ACHN (cell line): Measurements from ENCODE around the gene RASL11B.

Experiments
- DNase-seq: peaks from one replicate; pipeline ENCODE4 v3.0.0-alpha.2; 2015
- in situ Hi-C: cut with HindIII; loops from 2 replicates; pipeline ENCODE4 v1.10.0; 2017; ENCODE audit warnings: low sequenced_read_pairs, low pct_ligation_motif_present, low pct_unique_long_range_greater_than_20kb

Gene RASL11B

GRCh38 chr4:52867163-52867562 is 5.0 kb downstream of the RASL11B start:
- in situ Hi-C loops, result no loop called here
- DNase-seq, result no peak

DNA sequence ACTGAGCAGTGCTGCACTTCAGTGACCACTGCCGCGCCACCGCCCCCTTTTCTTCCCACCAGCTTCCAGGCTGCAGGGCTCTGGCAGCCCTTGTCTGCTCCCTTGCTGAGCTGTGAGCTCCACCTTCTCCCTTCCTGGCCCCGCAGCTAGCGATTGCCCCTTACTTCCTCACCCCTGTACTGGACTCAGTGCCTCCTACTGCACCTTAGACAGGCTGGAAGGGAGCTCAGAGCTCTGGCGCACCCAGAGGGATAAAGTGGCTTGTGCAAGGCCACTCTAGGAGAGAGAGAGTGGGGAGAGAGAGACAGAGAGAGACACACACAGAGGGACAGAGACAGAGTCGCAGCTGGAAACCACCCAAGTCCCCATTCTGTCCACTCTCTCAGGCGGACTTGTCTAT is 6.0 kb downstream of the RASL11B start:
- in situ Hi-C loops, result no loop called here
- no peak for DNase-seq

DNA sequence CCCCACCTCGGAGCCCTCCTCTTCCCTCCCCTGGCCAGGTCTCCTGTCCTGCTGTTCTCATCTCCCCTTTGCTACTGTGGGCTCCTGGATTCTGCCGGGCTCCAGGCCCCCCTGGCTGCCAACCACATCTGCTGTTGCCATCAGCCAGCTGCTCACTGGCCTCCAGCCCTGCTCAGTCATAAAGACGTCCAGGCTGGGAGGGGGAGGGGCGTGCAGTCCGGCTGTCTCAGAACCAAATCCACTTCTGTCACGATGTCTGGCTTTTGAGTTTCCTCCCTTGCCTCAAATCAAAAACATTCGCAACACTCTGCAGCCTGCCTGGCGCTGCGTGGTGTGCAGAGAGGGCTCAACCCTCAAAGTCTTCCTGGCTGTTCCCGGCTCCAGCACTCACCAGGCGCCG is 7.1 kb downstream of the RASL11B start:
- no peak for DNase-seq
- in situ Hi-C loops, result no loop called here

DNA sequence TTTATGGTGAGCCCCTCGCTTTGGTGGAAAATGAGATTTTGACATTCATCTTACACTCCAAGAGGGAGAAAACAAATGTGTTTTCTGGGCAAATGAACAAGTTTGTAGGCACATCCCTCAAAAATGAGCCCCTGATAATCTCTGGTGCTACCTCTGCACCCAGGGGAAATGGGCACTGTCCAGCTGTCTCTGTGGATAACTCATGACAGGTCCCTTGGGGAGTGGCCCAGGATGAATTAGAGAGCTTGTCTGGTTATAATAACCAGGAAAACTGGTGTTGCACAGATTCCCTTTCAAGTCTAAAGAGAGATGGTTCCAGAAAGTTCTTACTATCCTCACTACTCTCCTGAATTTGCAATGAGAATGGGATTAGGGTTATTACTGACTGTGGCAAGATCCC is 7.5 kb downstream of the RASL11B start:
- in situ Hi-C loops, result no loop called here
- DNase-seq, result no peak

DNA sequence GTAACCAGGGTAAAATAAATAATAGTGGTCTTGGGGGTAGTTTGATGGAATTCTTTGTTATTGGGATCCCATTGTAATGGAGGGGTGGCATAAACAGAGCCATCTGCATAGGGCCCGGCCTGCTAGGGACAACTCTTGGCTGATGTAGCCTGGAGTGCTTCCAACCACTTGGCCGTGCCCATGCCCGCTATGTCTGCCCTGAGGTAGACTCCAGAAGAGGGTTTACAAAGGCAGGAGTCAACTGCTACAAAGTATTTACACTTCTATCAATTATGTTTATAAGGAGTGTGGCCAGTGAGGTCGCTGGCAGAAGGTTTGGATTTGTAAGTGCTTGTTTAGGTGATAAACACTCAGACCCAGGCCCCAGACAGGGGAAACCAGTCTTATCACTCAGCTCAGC is 8.1 kb downstream of the RASL11B start:
- no peak for DNase-seq
- in situ Hi-C loops, result no loop called here

- in situ Hi-C loops, result no loop called here
Measured at GRCh38 chr4:52873191-52873590, 11.1 kb downstream of the RASL11B start.

DNA sequence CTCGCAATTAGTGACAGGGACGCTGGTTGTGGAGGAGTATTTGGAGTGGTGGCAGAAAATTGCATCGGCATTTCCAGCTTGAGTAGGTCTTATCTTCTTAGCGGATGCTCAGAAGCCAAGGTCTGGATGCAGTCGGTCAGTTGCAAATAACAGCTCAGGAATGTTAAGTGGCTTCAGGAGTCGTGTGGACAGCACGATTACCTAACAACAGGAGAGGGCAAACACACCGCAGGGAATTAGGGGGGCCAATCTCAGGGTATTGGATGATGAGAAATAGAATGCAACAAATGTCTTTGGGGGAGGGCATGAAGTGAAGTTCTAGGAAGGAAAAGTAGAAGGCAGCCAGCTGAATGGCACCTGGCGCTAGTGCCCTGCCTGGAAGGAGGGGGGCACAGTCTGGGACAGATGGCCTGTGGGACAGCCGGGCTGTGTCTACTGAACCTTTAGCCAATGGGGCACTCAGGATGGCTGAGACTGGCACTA is 11.8 kb downstream of the RASL11B start:
- in situ Hi-C loops, result no loop called here
- no peak for DNase-seq

More at GRCh38 chr4:52873191-52873590, 11.1 kb downstream of the RASL11B start:
- no peak for DNase-seq

- DNase-seq, result no peak
- in situ Hi-C loops, result no loop called here
Measured at GRCh38 chr4:52874948-52875347, 12.8 kb downstream of the RASL11B start.

DNA sequence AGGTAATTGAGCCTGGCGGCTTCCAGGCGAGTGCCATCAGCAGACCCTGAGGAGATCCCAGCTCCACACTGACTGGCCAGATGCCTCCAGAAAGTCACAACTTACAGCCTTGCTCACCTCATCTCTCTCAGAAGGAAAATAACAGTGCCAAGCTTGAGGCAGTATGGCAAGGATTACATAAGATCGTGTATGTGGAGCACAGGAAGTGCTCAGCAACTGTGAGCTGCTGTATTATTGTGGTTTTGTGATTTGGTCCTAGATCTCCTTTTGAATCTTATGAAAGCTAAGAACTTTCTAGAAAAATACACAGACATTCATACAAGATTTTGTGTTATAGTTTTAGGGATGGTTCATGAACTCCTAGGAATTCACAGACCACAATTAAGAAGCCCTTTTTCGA is 14.0 kb downstream of the RASL11B start:
- in situ Hi-C loops, result no loop called here
- DNase-seq, result no peak

DNA sequence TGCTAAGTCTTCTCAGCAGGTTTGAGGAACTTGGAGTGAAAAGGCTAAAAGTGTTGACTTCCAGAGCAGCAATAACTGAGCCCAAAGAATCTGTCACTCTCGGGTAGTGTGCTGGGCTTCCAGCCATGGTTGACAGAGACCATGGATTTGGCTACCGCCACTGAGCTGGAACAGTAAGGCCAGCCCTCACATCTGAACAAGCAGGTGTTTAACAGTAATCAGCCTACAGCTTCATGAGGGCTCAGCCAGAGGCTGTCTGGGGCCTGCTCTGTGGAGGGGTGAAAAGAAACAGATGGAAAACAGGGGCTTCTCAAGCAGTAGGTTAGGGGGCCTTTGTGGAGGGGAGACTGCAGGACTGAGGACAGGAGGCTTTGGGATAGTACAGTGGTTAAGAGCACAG is 14.9 kb downstream of the RASL11B start:
- in situ Hi-C loops, result no loop called here
- DNase-seq, result no peak

GRCh38 chr4:52877694-52878093 is 15.6 kb downstream of the RASL11B start:
- in situ Hi-C loops, result no loop called here
- DNase-seq, result no peak

DNA sequence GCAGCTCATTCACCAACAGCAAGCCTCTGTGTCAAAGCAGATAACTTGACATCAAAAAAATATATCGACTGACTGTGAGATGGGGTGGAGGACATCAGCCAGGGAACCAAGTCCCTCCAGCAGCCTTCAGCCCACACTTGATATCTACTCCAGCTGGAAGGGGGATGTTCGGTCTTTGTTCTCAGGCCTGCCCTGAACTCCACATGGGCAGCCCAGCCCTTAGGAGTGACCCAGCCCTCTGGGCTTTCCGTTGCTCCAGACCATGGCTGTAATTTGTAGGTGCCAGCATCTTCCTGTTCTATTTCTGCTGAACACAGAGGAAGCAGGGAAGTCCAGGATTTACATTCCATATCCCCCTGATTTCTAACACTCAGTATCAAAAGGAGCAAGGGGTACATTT is 17.4 kb downstream of the RASL11B start:
- DNase-seq, result no peak
- in situ Hi-C loops, result no loop called here

GRCh38 chr4:52880994-52881393 is 18.9 kb downstream of the RASL11B start:
- no peak for DNase-seq

DNA sequence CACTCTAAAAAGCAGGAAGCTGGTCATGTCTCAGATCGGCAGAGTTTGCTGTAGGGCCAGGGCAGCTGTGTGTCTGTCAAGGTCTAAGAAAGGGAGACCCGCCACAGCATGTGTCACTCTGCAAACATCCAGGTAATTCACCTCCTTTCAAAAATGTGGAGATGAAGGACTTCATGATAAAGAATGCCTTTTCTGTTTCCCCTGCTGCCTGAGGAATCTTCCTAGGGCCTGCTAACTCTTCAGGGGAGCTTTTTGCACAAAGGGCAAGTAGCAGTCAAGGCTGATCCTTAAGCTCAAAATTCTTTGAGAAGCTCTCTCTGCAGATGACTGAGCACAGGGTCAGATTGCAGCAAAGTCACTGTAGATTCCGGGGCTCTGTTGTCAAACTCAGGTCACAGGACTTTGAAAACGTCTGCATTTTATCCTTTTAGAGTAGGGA is 21.1 kb downstream of the RASL11B start:
- no peak for DNase-seq
- in situ Hi-C loops, result no loop called here

More at GRCh38 chr4:52880994-52881393, 18.9 kb downstream of the RASL11B start:
- in situ Hi-C loops, result no loop called here

DNA sequence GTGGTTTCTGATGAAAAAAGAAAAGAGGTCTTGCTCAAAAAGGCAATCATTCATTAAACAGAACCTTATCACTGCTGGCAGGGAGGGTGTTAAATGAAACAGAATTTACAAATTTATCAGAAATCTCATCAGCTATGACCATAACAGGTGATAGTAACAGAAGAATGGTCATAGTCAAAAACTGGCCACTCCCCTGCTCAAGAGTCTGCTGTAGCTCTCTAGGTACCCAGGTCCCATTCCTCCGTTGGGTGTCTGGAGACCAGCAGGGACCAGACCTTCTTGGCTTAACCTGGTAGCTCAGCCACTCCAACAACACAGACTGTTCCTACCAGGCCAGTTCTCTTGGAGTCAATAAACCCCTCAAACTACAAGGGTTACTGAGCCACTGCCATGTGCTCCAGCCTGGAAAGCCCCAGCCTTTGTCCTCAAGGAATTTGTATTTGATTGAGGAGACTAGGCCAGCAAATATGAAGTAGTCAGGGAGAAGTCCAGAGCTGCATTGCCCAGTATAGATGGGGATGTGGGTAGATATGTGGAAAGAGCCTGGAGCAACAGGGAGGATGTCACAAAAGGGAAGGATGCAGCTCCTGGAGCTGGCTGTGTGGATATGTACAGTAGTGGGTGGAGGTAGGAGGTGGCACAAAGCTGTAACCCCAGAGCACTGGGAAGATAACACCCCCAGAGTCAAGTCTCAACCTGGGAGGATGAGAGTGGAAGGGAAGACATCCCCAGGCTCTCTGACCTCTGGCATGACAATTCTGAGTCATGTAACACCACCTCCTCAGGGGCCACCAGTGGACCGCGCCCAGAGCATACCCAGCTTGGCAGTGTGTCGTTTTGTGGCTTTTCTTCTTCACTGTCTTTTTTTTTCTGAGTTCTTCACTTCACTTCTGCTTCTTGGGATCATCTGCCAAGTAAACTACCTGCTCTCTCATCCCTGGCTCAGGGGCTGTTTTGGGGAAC is 21.9 kb downstream of the RASL11B start:
- DNase-seq, result no peak
- in situ Hi-C loops, result no loop called here

- DNase-seq, result no peak
- in situ Hi-C loops, result no loop called here
Measured at GRCh38 chr4:52884994-52885393, 22.9 kb downstream of the RASL11B start.

DNA sequence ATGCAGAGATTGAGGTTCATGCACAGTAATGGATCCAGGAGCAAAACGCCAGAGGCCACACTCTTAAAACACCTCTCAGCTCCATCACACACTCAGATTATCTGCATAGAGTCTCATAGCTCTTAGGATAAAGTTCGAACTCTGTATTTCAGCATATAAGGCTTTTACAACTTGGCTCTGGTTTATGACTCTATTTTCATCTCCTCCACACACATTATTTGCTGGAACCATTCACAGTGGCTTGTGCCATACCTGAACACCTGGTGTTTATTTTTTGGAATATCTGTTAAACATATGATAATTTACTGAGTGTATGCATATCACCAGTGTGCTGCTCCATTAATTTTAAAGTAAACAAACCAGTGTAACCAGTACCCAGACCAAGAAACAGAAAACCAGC is 27.2 kb downstream of the RASL11B start:
- DNase-seq, result no peak
- in situ Hi-C loops, result no loop called here

DNA sequence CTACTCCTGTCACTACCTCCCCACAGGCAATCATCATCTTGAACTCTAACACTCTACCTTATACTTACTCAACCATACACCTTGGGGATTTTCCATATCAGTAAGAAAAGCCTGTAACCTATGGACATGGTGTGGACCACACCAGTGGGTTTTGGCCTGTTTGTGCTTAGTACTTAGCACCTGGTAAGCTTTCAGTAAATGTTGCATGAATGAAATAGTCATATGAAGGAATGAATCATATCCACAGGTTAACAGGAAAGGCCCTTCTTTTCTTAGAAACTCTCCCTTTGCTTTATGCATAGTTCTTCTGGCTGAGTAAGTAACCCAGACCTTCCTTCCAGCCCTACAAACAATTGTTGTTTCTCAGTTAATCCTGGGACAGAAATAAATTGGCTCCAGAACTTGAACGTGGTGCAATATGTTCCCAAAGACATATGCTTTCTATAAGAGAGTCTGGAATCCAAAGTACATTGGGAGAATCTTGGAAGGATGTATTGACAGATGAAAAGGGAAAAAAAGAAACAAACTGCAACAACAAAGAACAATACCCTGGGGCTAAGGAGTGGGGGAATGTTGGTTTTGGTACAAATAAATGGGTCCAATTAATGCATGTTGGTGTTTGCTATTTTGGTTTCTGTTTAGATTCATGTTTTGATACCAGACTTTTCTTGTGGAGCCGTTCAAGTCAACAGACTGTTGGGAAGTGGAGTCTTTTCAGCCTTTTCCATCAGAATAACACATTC is 27.8 kb downstream of the RASL11B start:
- in situ Hi-C loops, result no loop called here
- DNase-seq, result no peak

DNA sequence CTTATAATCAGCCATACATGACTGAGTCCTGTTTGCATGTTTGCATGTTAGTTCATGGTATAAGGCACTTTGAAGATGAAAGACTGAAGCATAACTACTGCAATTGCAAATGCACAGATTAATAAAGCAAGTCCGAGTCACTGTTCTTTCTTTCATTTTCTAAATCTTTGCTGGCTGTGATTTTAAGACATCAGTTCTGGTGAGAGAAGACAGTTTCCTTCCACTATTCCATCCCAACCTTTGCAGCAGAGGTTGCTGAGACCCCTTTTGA is 28.3 kb downstream of the RASL11B start:
- no peak for DNase-seq
- in situ Hi-C loops, result no loop called here

GRCh38 chr4:52891743-52892142 is 29.6 kb downstream of the RASL11B start:
- DNase-seq, result no peak
- in situ Hi-C loops, result no loop called here
